ENCODE results near the gene SP4. TPM values are rescaled to one million over a fixed set of nuclear protein-coding genes. Genes with fewer than 3 reads are reported as not detected.
A peak's percentile ranks its signal among the peaks of the same experiment; 100 is the strongest.

Gene SP4
- total RNA-seq, 8 experiments from 2014 or later: 4.3 to 22.0 (median 20.7) TPM

GRCh38 chr7:21425290-21425689 lies 2.6 kb upstream of the SP4 start:
- in situ Hi-C loops (cut with MboI; ENCODE audit: low pct_unique_long_range_greater_than_20kb in 2 of 9, low sequenced_read_pairs in 9 of 9, unreplicated experiment in 9 of 9): loop anchor here in 1 of 9 experiments (25.0 kb wide), 1 partner anchor 638 kb away; the partner anchor contains the start of gene SP8
- 57 to 98% (median 96%) methylated on average over 2 to 8 of the region's 10 CpGs; no CpG with 5 or more reads in 1 of the 10 experiments for WGBS, 10 experiments
- Histone ChIP-seq H3K4me3 (no peak overlapping the region), H3K4me1 (replicated peaks in 1 of 2) (peaks cover 16 to 22% of the 10 kb centered on the region in 2 donors), H3K27ac (no peak overlapping the region)
- ATAC-seq (replicated peaks in 6 of 8): no peak

DNA sequence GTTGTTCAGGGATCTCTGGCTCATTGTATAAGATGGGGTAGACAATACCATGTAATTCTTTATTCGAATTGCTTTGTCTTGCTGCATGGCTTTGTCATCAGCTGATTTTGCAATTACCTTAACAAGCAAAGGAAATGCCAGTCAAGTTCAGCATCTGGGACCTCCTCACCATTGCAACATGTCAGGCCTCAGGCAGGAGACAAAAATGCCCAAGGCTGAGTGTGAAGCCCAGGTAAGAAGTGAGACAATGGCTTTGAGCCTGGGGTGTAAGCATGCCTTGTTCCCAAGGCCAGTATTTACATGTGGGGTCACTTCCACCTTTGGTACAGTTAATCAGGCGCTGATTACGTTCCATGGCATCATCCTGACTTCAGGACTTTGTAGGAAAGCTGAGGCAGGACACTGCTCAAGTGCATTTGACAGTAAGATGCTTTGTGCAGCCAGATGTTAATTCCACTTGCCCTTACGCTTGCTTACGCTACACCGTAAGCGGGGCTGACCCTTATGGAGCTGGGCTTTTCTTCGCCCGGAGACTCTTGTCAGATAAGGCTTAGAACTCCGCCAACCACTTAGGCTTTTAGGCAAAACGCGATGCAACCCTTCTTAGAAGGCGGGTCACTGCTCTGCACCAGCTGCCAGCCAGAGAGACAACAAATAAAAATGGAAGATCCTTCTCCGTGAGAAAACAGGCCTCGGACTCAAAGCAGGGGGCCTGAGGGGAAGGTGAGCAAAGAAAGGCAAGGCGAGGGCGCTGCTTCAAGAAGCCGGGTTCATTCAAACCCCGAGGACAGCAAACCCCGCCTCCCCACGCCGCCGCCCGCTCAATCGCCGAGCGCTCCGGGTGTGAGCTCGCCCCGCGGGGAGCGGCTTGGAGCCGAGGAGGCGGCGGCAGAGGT lies 1.3 kb upstream of the SP4 start:
- ATAC-seq (replicated peaks in 6 of 8): no peak
- 0 to 86% (median 20%) methylated on average over 1 to 12 of the region's 35 CpGs for WGBS, 10 experiments
- in situ Hi-C loops (cut with MboI; ENCODE audit: low pct_unique_long_range_greater_than_20kb in 2 of 9, low sequenced_read_pairs in 9 of 9, unreplicated experiment in 9 of 9): loop anchor here in 1 of 9 experiments (25.0 kb wide), 1 partner anchor 639 kb away; the partner anchor contains the start of gene SP8

DNA sequence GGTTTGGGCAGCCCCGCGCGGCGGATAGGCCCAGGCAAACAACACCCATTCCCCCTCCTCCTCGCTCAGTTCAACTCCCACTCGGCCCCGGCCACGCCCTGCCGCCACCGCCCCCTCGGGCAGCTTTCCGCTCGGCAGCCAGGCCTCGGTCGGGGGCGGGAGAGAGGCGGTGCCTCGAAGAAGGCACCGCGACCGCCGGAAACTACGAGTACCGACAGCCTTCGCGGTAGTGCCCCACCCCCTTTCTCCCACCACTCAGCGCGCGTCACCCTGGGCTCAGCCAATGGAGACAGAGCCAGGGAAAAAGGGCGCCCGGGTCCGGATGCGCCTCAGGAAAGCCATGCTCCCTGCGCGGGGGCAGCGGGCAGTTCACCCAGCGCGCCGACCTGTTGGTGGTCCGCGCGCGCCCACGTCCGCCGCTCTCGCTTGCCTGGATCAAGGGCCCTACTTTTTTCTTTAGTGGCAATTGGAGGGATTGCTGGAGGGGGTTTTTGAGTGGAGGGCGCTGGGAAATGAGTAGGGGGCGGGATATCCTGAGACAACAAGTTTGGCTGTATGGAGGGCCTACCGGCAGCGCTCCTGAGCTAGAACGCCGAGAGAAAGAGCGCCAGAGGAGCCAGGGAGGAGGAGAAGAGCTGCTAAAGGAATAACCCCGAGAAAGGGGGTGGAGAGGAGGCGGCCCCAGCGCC lies 557 bp upstream of the SP4 start:
- in situ Hi-C loops (cut with MboI; ENCODE audit: low pct_unique_long_range_greater_than_20kb in 2 of 9, low sequenced_read_pairs in 9 of 9, unreplicated experiment in 9 of 9): loop anchor here in 1 of 9 experiments (25.0 kb wide), 1 partner anchor 640 kb away; the partner anchor contains the start of gene SP8
- ATAC-seq (replicated peaks in 6 of 8): peak; percentile 78 to 84 (median 81)
- H3K27ac ChIP-seq: peak overlapping the region; percentile 85 to 92
- peak overlapping the region; percentile 61 to 78 (median 66) for H3K4me3 ChIP-seq
- 0% methylated on average over 3 to 7 of the region's 57 CpGs; no CpG with 5 or more reads in 8 of the 10 experiments for WGBS, 10 experiments
- H3K4me1 ChIP-seq (replicated peaks in 1 of 2): peaks cover 24 to 25% of the 10 kb centered on the region in 2 donors

More for the DNA sequence above, 1.3 kb upstream of the SP4 start:
- peak overlapping the region; percentile 61 to 78 (median 66) for H3K4me3 ChIP-seq
- peaks cover 19 to 25% of the 10 kb centered on the region in 2 donors for H3K4me1 ChIP-seq (replicated peaks in 1 of 2)
- peak overlapping the region; percentile 61 to 77 for H3K27ac ChIP-seq

DNA sequence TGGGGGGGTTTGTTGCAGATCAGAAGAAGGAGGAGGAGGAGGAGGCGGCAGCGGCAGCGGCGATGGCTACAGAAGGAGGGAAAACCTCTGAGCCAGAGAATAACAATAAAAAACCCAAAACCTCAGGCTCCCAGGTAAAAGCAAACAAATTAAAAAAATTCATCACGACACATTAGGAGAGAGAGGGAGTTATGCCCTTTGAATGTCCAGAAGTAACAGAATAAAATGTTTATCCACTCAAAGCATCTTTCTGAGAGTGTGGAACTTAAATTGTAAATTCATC lies 717 bp downstream of the SP4 start:
- H3K4me1 ChIP-seq (replicated peaks in 1 of 2): peaks cover 31 to 34% of the 10 kb centered on the region in 2 donors
- ATAC-seq (replicated peaks in 6 of 8): no peak
- WGBS, 10 experiments: 0 to 75% (median 0%) methylated on average over 1 to 4 of the region's 5 CpGs; no CpG with 5 or more reads in 3 of the 10 experiments
- H3K27ac ChIP-seq: peak overlapping the region; percentile 85 to 92
- peak overlapping the region; percentile 61 to 78 (median 66) for H3K4me3 ChIP-seq
- in situ Hi-C loops (cut with MboI; ENCODE audit: low pct_unique_long_range_greater_than_20kb in 2 of 9, low sequenced_read_pairs in 9 of 9, unreplicated experiment in 9 of 9): loop anchor here in 1 of 9 experiments (25.0 kb wide), 1 partner anchor 641 kb away; the partner anchor contains the start of gene SP8

- in situ Hi-C loops (cut with MboI; ENCODE audit: low pct_unique_long_range_greater_than_20kb in 2 of 9, low sequenced_read_pairs in 9 of 9, unreplicated experiment in 9 of 9): loop anchor here in 1 of 9 experiments (25.0 kb wide), 1 partner anchor 642 kb away; the partner anchor contains the start of gene SP8
- ATAC-seq (replicated peaks in 6 of 8): no peak
- 0 to 89% (median 36%) methylated on average over 1 to 3 of the region's 3 CpGs; no CpG with 5 or more reads in 1 of the 10 experiments for WGBS, 10 experiments
- H3K4me3 ChIP-seq: peak overlapping the region; percentile 61 to 78 (median 66)
- H3K4me1 ChIP-seq (replicated peaks in 1 of 2): peaks cover 32 to 39% of the 10 kb centered on the region in 2 donors
- no peak overlapping the region for H3K27ac ChIP-seq
Observed at GRCh38 chr7:21429021-21429420, 1.1 kb downstream of the SP4 start.

GRCh38 chr7:21429786-21430574 lies 2.1 kb downstream of the SP4 start:
- ATAC-seq (replicated peaks in 6 of 8): no peak
- in situ Hi-C loops (cut with MboI; ENCODE audit: low pct_unique_long_range_greater_than_20kb in 2 of 9, low sequenced_read_pairs in 9 of 9, unreplicated experiment in 9 of 9): loop anchor here in 1 of 9 experiments (25.0 kb wide), 1 partner anchor 643 kb away; the partner anchor contains the start of gene SP8
- peaks cover 38 to 39% of the 10 kb centered on the region in 2 donors for H3K4me1 ChIP-seq (replicated peaks in 1 of 2)
- H3K4me3 ChIP-seq: peak overlapping the region in 2 of 5 donors; percentile 19 to 27
- 48 to 95% (median 78%) methylated on average over 1 to 5 of the region's 8 CpGs; no CpG with 5 or more reads in 2 of the 10 experiments for WGBS, 10 experiments
- no peak overlapping the region for H3K27ac ChIP-seq

GRCh38 chr7:21430575-21430954 lies 2.7 kb downstream of the SP4 start:
- peak overlapping the region in 3 of 5 donors; percentile 2 to 27 (median 19) for H3K4me3 ChIP-seq
- H3K4me1 ChIP-seq (replicated peaks in 1 of 2): peaks cover 39 to 42% of the 10 kb centered on the region in 2 donors
- no peak for ATAC-seq (replicated peaks in 6 of 8)
- H3K27ac ChIP-seq: no peak overlapping the region
- WGBS, 10 experiments: 33 to 100% (median 69%) methylated on average over 1 to 3 of the region's 3 CpGs
- in situ Hi-C loops (cut with MboI; ENCODE audit: low pct_unique_long_range_greater_than_20kb in 2 of 9, low sequenced_read_pairs in 9 of 9, unreplicated experiment in 9 of 9): loop anchor here in 1 of 9 experiments (25.0 kb wide), 1 partner anchor 643 kb away; the partner anchor contains the start of gene SP8

- ATAC-seq (replicated peaks in 6 of 8): no peak
- WGBS, 10 experiments: 77 to 99% (median 96%) methylated on average over 3 to 7 of the region's 7 CpGs
- no peak overlapping the region for H3K27ac ChIP-seq
- H3K4me3 ChIP-seq: no peak overlapping the region
- no peaks in the 10 kb centered on the region for H3K4me1 ChIP-seq (replicated peaks in 1 of 2)
- in situ Hi-C loops (cut with MboI; ENCODE audit: low pct_unique_long_range_greater_than_20kb in 2 of 9, low sequenced_read_pairs in 9 of 9, unreplicated experiment in 9 of 9): loop anchor here in 1 of 9 experiments (25.0 kb wide), 1 partner anchor 656 kb away; the partner anchor contains the start of gene SP8
Observed at GRCh38 chr7:21443149-21443841, 15.4 kb downstream of the SP4 start.

DNA sequence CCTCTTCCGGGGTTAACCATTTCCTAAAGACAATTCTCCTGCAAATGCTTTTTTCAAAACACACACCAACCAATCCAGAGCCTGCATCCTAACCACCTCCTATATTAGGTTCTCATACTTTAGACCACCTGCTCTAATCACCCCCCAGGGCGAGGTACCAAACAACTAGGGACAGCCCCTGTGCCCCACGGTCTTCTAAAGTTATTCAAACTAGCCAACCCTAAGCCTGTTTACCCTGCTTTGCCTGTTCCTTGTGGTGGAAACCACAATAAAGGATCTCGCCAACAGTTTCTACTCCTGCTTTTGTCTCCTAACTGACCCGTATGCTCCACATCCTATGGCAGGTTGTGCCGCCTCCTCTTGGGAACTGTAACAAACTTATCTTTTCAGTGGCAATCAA lies 21.1 kb downstream of the SP4 start:
- H3K4me3 ChIP-seq: no peak overlapping the region
- in situ Hi-C loops (cut with MboI; ENCODE audit: low pct_unique_long_range_greater_than_20kb in 2 of 9, low sequenced_read_pairs in 9 of 9, unreplicated experiment in 9 of 9): loop anchor here in 1 of 9 experiments (25.0 kb wide), 1 partner anchor 662 kb away; the partner anchor contains the start of gene SP8
- no peak overlapping the region for H3K27ac ChIP-seq
- ATAC-seq (replicated peaks in 6 of 8): no peak
- H3K4me1 ChIP-seq (replicated peaks in 1 of 2): no peaks in the 10 kb centered on the region
- WGBS, 10 experiments: 83 to 100% (median 95%) methylated on average over 2 to 6 of the region's 6 CpGs

- ATAC-seq (replicated peaks in 6 of 8): no peak
- no peak overlapping the region for H3K4me3 ChIP-seq
- H3K4me1 ChIP-seq (replicated peaks in 1 of 2): no peaks in the 10 kb centered on the region
- no peak overlapping the region for H3K27ac ChIP-seq
- in situ Hi-C loops (cut with MboI; ENCODE audit: low pct_unique_long_range_greater_than_20kb in 2 of 9, low sequenced_read_pairs in 9 of 9, unreplicated experiment in 9 of 9): no loop called here
Observed at GRCh38 chr7:21450076-21450475, 22.2 kb downstream of the SP4 start.

- WGBS, 10 experiments: 7 to 100% (median 87%) methylated on average over 1 to 5 of the region's 5 CpGs; no CpG with 5 or more reads in 2 of the 10 experiments
- H3K27ac ChIP-seq: no peak overlapping the region
- no peak overlapping the region for H3K4me3 ChIP-seq
- peak in 3 of 8 experiments; percentile 69 to 93 (median 83) for ATAC-seq (replicated peaks in 6 of 8)
- in situ Hi-C loops (cut with MboI; ENCODE audit: low pct_unique_long_range_greater_than_20kb in 2 of 9, low sequenced_read_pairs in 9 of 9, unreplicated experiment in 9 of 9): no loop called here
- H3K4me1 ChIP-seq (replicated peaks in 1 of 2): no peaks in the 10 kb centered on the region
Observed at GRCh38 chr7:21450941-21451340, 23.1 kb downstream of the SP4 start.

DNA sequence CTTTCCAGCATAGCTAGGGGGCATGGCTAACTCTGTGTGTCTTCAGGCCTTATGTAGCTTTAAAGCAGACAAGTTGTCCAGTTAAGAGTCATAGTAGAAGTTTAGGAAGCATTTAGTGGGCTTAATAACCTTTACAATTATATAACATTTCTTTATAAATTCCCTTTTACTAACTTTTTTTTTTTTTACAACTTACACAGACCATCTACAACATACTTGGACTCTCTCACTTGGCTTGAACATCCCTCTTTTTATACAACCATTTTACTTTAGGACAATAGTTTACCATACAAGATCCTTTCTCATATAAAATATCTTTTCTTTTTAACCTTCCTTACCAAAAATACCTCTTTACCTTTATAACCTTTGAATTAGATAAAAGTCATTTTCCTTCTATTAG lies 26.3 kb downstream of the SP4 start:
- ATAC-seq (replicated peaks in 6 of 8): no peak
- Histone ChIP-seq H3K4me3 (no peak overlapping the region), H3K27ac (no peak overlapping the region), H3K4me1 (replicated peaks in 1 of 2) (no peaks in the 10 kb centered on the region)
- in situ Hi-C loops (cut with MboI; ENCODE audit: low pct_unique_long_range_greater_than_20kb in 2 of 9, low sequenced_read_pairs in 9 of 9, unreplicated experiment in 9 of 9): no loop called here
